OCI-LY1 (cell line): ENCODE data around the gene ELOVL1.

Experiments used
- H2AFZ ChIP-seq: fragments of 200-600 bp; sonication (generic), shearing (Covaris generic); 2 replicates; pipeline ENCODE4 v1.6.0; 2014; ENCODE audit warnings: antibody characterized with exemption, mild to moderate bottlenecking, low read length
- H3F3A ChIP-seq: fragments of 200-600 bp; sonication (generic), shearing (Covaris generic); 2 replicates; pipeline ENCODE4 v1.6.0; 2014; ENCODE audit warnings: mild to moderate bottlenecking, antibody characterized with exemption, low read length, moderate library complexity; ENCODE audit not compliant: insufficient read depth
- H3K27ac ChIP-seq: fragments of 200-600 bp; sonication (generic); 2 replicates; pipeline ENCODE4 v1.5.1; 2014; ENCODE audit warnings: low read length, mixed run types, mild to moderate bottlenecking, low read depth; ENCODE audit not compliant: poor library complexity, severe bottlenecking
- H3K27me3 ChIP-seq: fragments of 200-600 bp; sonication (generic); 2 replicates; pipeline ENCODE4 v1.6.0; 2014; ENCODE audit warnings: antibody characterized with exemption, mild to moderate bottlenecking, low read length, moderate library complexity; ENCODE audit not compliant: insufficient read depth
- H3K36me3 ChIP-seq: fragments of 200-600 bp; sonication (generic); 2 replicates; pipeline ENCODE4 v1.6.1; 2014; ENCODE audit warnings: mild to moderate bottlenecking, antibody characterized with exemption, low read length, moderate library complexity, mixed read lengths; ENCODE audit not compliant: insufficient read depth
- H3K4me1 ChIP-seq: fragments of 200-600 bp; sonication (generic); 2 replicates; pipeline ENCODE4 v1.5.1; 2014; ENCODE audit warnings: mild to moderate bottlenecking, low read length, moderate library complexity; ENCODE audit not compliant: insufficient read depth, severe bottlenecking
- H3K4me2 ChIP-seq: fragments of 200-600 bp; sonication (generic), shearing (Covaris generic); 2 replicates; pipeline ENCODE4 v1.6.1; 2014; ENCODE audit warnings: low read length
- H3K4me3 ChIP-seq: fragments of 200-600 bp; sonication (generic); 2 replicates; pipeline ENCODE4 v1.5.1; 2014; ENCODE audit warnings: low read length, low read depth, mild to moderate bottlenecking, mixed read lengths; ENCODE audit not compliant: poor library complexity, severe bottlenecking
- H3K79me2 ChIP-seq: fragments of 200-600 bp; shearing (Covaris generic); 2 replicates; pipeline ENCODE4 v1.6.1; 2016; ENCODE audit warnings: mixed run types, low read length, mixed read lengths; ENCODE audit not compliant: insufficient read depth
- H3K9ac ChIP-seq: fragments of 200-600 bp; sonication (generic), shearing (Covaris generic); 2 replicates; pipeline ENCODE4 v1.6.1; 2014; ENCODE audit warnings: mild to moderate bottlenecking, low read length, mixed read lengths
- H3K9me2 ChIP-seq: fragments of 200-600 bp; sonication (generic), shearing (Covaris generic); 2 replicates; pipeline ENCODE4 v1.6.1; 2014; ENCODE audit warnings: low read depth, mild to moderate bottlenecking, low read length, mixed read lengths
- H3K9me3 ChIP-seq: fragments of 200-600 bp; shearing (Covaris generic); 2 replicates; pipeline ENCODE4 v1.6.1; 2014; ENCODE audit warnings: low read length, mixed read lengths
- H4K20me1 ChIP-seq: fragments of 200-600 bp; sonication (generic), shearing (Covaris generic); 2 replicates; pipeline ENCODE4 v1.6.0; 2016; ENCODE audit warnings: mild to moderate bottlenecking, low read length; ENCODE audit not compliant: insufficient read depth
- CTCF ChIP-seq: fragments of 200-600 bp; sonication (generic), shearing (Covaris generic); IDR thresholded peaks from 2 replicates; pipeline ENCODE4 v1.5.1; 2017; ENCODE audit warnings: mild to moderate bottlenecking, antibody characterized with exemption, low read length, moderate library complexity, mixed read lengths
- EZH2 ChIP-seq: fragments of 200-600 bp; sonication (generic), shearing (Covaris generic); IDR thresholded peaks from 2 replicates; pipeline ENCODE4 v1.8.0; 2017; ENCODE audit warnings: borderline replicate concordance, mixed run types, mild to moderate bottlenecking, antibody characterized with exemption, low read length, moderate library complexity, mixed read lengths

The ELOVL1 gene

GRCh38 chr1:43352881-43353280 is 14.9 kb downstream of the ELOVL1 start:
- no peak overlapping the region for H3K9ac ChIP-seq
- no peaks in the 10 kb centered on the region for H3K9me3 ChIP-seq
- no peak overlapping the region for H2AFZ ChIP-seq
- H3K27me3 ChIP-seq = no peaks in the 10 kb centered on the region
- no peaks in the 10 kb centered on the region for H4K20me1 ChIP-seq
- H3K4me1 ChIP-seq = peaks cover 22% of the 10 kb centered on the region
- no peak overlapping the region for H3K4me3 ChIP-seq
- no peaks in the 10 kb centered on the region for H3F3A ChIP-seq
- no peaks in the 10 kb centered on the region for H3K36me3 ChIP-seq
- H3K27ac ChIP-seq = no peak overlapping the region
- no peaks in the 10 kb centered on the region for H3K9me2 ChIP-seq
- H3K79me2 ChIP-seq = no peaks in the 10 kb centered on the region
- TF ChIP-seq CTCF (no peak), EZH2 (no peak)
- no peak overlapping the region for H3K4me2 ChIP-seq

- Histone ChIP-seq H3K79me2 (no peaks in the 10 kb centered on the region), H3K9me2 (no peaks in the 10 kb centered on the region), H3F3A (no peaks in the 10 kb centered on the region), H3K36me3 (no peaks in the 10 kb centered on the region), H3K4me3 (no peak overlapping the region), H3K4me2 (no peak overlapping the region), H3K27ac (no peak overlapping the region), H3K9me3 (no peaks in the 10 kb centered on the region), H2AFZ (no peak overlapping the region), H3K9ac (no peak overlapping the region), H4K20me1 (no peaks in the 10 kb centered on the region), H3K27me3 (no peaks in the 10 kb centered on the region), H3K4me1 (peaks cover 20% of the 10 kb centered on the region)
- TF ChIP-seq CTCF = no peak
- no peak for TF ChIP-seq EZH2
These were observed 15.5 kb downstream of the ELOVL1 start for GRCh38 chr1:43352351-43352705.

GRCh38 chr1:43351421-43352350 is 16.1 kb downstream of the ELOVL1 start:
- Histone ChIP-seq H3K9me2 (no peaks in the 10 kb centered on the region), H3K4me3 (no peak overlapping the region), H3K9me3 (no peaks in the 10 kb centered on the region), H2AFZ (no peak overlapping the region), H3K4me2 (no peak overlapping the region), H3K79me2 (no peaks in the 10 kb centered on the region), H3K36me3 (no peaks in the 10 kb centered on the region), H4K20me1 (no peaks in the 10 kb centered on the region), H3K4me1 (peaks cover 20% of the 10 kb centered on the region), H3K9ac (no peak overlapping the region), H3K27me3 (no peaks in the 10 kb centered on the region), H3K27ac (no peak overlapping the region), H3F3A (no peaks in the 10 kb centered on the region)
- TF ChIP-seq CTCF = no peak
- TF ChIP-seq EZH2 = no peak
